NB4 (cell line): ENCODE results near the gene SFMBT1.

ENCODE experiments used
- DNase-seq: peaks from one replicate; pipeline ENCODE4 v3.0.0; 2010; ENCODE audit warnings: low read depth
- H3K4me3 ChIP-seq: one replicate; pipeline ENCODE4 v1.5.1; 2011; ENCODE audit warnings: mild to moderate bottlenecking, low read depth, low read length, moderate library complexity
- MYC ChIP-seq: IDR thresholded peaks from 2 replicates; pipeline ENCODE4 v1.6.1; 2011; ENCODE audit warnings: low read depth, low read length
- POLR2A ChIP-seq: IDR thresholded peaks from 2 replicates; pipeline ENCODE4 v1.6.1; 2011; ENCODE audit warnings: mild to moderate bottlenecking; ENCODE audit not compliant: insufficient read length; ENCODE audit errors: extremely low read depth
- TF ChIP-seq, protein P1 (sequence below): IDR thresholded peaks from 2 replicates; pipeline ENCODE4 v1.6.1; 2011; ENCODE audit warnings: low read depth, low read length
- TF ChIP-seq, protein P2 (sequence below): IDR thresholded peaks from one replicate; pipeline ENCODE4 v1.5.1; 2012; ENCODE audit warnings: low read depth, low read length

The SFMBT1 gene

DNA sequence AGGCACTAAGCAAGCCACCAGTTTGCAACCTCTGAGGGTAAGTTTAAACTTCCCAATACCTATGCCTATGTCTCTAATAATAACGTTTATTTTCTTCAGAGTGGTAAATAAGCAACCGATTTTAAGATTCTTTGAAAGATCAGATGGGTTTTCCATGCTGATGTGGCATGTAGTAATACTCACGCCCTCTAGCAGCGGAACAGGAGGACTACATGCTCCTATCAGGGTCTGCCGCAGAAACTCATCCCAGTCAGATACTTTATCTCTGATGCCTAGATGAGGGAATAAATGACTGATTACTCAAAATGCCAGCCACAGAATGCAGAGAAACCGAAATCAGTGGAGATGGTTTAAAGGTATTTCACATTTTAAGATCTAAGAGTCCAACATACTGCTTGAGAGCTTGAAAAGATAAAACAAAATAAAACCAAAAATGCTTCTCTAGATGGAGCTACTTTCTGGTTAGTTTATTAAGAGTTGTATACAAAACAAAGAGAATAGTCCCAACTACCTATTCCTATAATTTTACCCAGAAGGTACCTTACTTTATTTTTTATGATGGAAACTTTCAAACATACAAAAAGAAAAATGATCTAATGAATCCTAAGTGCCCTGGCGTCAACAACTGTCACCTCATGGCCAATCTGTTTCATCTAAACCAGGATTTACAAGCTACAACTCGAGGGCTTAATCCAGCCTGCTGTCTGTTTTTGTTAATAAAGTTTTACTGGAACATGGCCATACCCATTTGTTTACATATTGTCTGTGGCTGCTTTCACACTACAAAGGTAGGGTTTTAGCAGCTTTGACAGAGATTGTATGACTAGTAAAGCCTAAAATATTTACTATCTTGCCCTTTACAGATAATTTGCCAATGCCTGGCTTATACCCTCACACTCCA, 111.0 kb downstream of the SFMBT1 start:
- TF ChIP-seq, protein P1, sequence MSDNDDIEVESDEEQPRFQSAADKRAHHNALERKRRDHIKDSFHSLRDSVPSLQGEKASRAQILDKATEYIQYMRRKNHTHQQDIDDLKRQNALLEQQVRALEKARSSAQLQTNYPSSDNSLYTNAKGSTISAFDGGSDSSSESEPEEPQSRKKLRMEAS, result peak; percentile 46
- TF ChIP-seq, protein P2, sequence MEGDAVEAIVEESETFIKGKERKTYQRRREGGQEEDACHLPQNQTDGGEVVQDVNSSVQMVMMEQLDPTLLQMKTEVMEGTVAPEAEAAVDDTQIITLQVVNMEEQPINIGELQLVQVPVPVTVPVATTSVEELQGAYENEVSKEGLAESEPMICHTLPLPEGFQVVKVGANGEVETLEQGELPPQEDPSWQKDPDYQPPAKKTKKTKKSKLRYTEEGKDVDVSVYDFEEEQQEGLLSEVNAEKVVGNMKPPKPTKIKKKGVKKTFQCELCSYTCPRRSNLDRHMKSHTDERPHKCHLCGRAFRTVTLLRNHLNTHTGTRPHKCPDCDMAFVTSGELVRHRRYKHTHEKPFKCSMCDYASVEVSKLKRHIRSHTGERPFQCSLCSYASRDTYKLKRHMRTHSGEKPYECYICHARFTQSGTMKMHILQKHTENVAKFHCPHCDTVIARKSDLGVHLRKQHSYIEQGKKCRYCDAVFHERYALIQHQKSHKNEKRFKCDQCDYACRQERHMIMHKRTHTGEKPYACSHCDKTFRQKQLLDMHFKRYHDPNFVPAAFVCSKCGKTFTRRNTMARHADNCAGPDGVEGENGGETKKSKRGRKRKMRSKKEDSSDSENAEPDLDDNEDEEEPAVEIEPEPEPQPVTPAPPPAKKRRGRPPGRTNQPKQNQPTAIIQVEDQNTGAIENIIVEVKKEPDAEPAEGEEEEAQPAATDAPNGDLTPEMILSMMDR, result peak; percentile 85
- TF ChIP-seq MYC, result no peak
- peak; percentile 65 for DNase-seq
- no peak overlapping the region for H3K4me3 ChIP-seq

DNA sequence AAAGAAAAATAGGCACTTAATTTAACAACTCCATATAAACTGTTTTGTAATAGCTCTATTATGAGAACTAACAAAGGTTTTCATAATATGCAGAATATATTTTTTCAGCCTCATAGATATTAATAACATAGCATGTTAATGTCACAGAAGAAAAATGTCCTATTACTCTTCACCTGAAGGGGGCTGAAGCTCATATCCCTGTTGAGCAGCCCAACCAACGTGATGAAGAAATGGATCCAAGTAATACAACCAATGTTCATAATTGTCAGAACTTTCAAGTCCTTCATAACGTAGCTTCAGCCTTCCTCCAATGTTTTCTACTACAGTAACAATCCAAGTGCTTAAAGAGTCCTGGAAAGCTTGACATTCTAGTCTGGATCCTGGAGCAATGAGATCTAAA, 114.0 kb downstream of the SFMBT1 start:
- H3K4me3 ChIP-seq, result no peak overlapping the region
- no peak for DNase-seq
- TF ChIP-seq, protein P2, result peak; percentile 1
- TF ChIP-seq MYC, result no peak

DNA sequence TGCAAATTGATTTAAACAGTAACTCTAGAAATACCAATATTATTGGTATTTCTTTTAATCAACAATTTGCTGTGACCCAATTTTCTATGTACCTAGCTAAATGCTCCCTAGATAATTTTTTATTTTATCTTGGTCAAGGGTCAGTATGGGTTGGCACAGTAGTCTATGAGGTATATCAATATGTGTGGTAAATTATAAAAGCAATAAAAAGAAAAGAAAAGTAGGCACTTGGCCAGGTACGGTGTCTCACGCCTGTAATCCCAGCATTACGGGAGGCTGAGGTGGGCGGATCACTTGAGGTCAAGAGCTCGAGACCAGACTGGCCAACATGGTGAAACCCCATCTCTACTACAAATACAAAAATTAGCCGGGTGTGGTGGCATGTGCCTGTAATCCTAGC, 114.5 kb downstream of the SFMBT1 start:
- no peak overlapping the region for H3K4me3 ChIP-seq
- no peak for DNase-seq
- TF ChIP-seq POLR2A, result no peak
- TF ChIP-seq MYC, result no peak
- TF ChIP-seq, protein P2, result no peak
- TF ChIP-seq, protein P1, result no peak

DNA sequence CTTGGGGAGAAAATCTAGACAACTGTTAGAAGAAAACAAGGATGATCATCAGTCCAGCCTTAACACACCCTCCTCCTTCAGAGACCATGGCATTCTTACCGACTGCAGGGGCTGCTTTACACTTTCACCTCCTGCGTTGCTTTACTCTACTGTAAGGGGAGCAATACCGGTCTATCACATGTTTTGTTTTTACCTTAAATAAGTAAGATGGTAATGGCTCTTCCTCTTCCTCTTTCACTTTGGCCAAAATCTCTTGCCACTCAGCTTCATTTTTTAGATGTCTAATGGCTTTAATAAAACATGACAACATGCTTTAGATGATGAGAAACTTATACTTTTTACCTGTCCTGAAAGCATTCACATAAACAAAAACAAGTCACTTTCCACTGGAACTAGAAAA, 115.1 kb downstream of the SFMBT1 start:
- TF ChIP-seq POLR2A (no peak), MYC (no peak)
- TF ChIP-seq, protein P1, result no peak
- TF ChIP-seq, protein P2, result no peak
- DNase-seq, result no peak
- no peak overlapping the region for H3K4me3 ChIP-seq

DNA sequence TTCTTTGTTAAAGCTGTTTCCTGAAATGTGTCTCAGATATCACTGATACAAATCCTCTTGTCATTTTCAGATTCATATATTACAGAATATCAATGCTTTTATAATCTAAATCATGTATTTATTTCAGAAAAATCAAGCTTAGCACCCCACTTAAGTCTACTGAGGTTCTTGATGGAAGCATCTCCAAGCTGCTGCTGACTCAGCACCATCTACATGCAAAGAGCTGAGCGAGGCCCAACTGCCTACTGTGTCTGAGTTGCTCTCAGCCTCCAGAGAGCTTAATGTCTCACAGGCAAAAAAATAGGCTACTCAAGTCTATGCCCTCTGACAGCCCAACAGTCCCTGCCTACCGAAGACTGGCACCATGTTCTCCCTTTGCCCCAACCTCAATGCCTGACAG, 119.3 kb downstream of the SFMBT1 start:
- DNase-seq, result no peak
- H3K4me3 ChIP-seq, result no peak overlapping the region
- TF ChIP-seq POLR2A (no peak), MYC (no peak)
- TF ChIP-seq, protein P2, result no peak
- TF ChIP-seq, protein P1, result no peak
